A549 treated with Hydrocortisone at 1 μM for 4 hours (cell line): ENCODE measurements around the gene C19orf53. TPM values are rescaled to one million over a fixed set of nuclear protein-coding genes. Genes with fewer than 3 reads are reported as not detected.

ENCODE experiments used
- total RNA-seq: library from RNA; stranded (reverse); fragments of 200-300 nt; extraction: Qiagen RNA extraction; gene quantifications from 5 replicates; pipeline ENCODE4 v1.2.3, GENCODE V29; 2022

The C19orf53 gene
- 116 to 210 TPM (median 201 TPM) in 5 replicates for total RNA-seq

GRCh38 chr19:13774217-13775191 is at the start of gene C19orf53:
TSS of gene C19orf53 (plus strand) at chr19:13774456. CDS start at chr19:13774478, 22 bp downstream.

GRCh38 chr19:13764101-13764807 is 10.0 kb upstream of the C19orf53 start, which contains the start of gene MRI1:
TSS of gene MRI1 (plus strand) at chr19:13764522. CDS start at chr19:13764589, 67 bp downstream.

GRCh38 chr19:13794757-13795589 is 20.7 kb downstream of the C19orf53 start, which contains the start of gene ZSWIM4:
TSS of gene ZSWIM4 (plus strand) at chr19:13795443. CDS start at chr19:13795649, 206 bp downstream.

Other genes with a start within 250 kb of the C19orf53 start
- 10.3 to 12.9 TPM (median 12.5 TPM) in 5 replicates for gene MRI1, start 9.9 kb upstream of the C19orf53 start, total RNA-seq
- gene ZSWIM4, start 21.0 kb downstream of the C19orf53 start, total RNA-seq, result 3.0 to 3.6 TPM (median 3.5 TPM) in 5 replicates
- gene NANOS3, start 102.7 kb downstream of the C19orf53 start, total RNA-seq, result 1.0 to 4.3 TPM (median 2.9 TPM) in 5 replicates
- 0.26 to 1.0 TPM (median 0.46 TPM) in 5 replicates for gene BRME1, start 131.7 kb downstream of the C19orf53 start, total RNA-seq
- 8.8 to 9.8 TPM (median 9.3 TPM) in 5 replicates for gene CC2D1A, start 131.7 kb downstream of the C19orf53 start, total RNA-seq
- gene PODNL1, start 164.0 kb downstream of the C19orf53 start, total RNA-seq, result 0.86 to 1.7 TPM (median 1.1 TPM) in 5 replicates
- gene DCAF15, start 178.1 kb downstream of the C19orf53 start, total RNA-seq, result 15.9 to 19.9 TPM (median 19.6 TPM) in 5 replicates
- 4.0 to 6.5 TPM (median 4.6 TPM) in 5 replicates for gene RFX1, start 231.9 kb downstream of the C19orf53 start, total RNA-seq